Liver (tissue), 3 donors: ENCODE measurements around the gene CX3CR1.

Experiments
- FOXA2 ChIP-seq: IDR thresholded peaks from 2 replicates; pipeline ENCODE4 v1.6.1; 2016; ENCODE audit warnings: antibody characterized with exemption
- GABPA ChIP-seq, 2 donors: IDR thresholded peaks in 1 of 2; conservative IDR thresholded peaks in 1 of 2; 2 replicates each; pipeline ENCODE4 v1.6.1; 2016; ENCODE audit warnings: antibody characterized with exemption in 2 of 2, mild to moderate bottlenecking in 1 of 2, moderate library complexity in 1 of 2
- HNF4A ChIP-seq, 2 donors: conservative IDR thresholded peaks; 2 replicates each; pipeline ENCODE4 v1.6.1; 2016; ENCODE audit warnings: antibody characterized with exemption in 2 of 2, mild to moderate bottlenecking in 2 of 2
- JUND ChIP-seq, 2 donors: IDR thresholded peaks; 2 replicates each; pipeline ENCODE4 v1.6.1; 2016; ENCODE audit warnings: antibody characterized with exemption in 2 of 2
- MAX ChIP-seq: IDR thresholded peaks from 2 replicates; pipeline ENCODE4 v1.6.1; 2016; ENCODE audit warnings: antibody characterized with exemption
- RAD21 ChIP-seq, 2 donors: IDR thresholded peaks; 2 replicates each; pipeline ENCODE4 v1.6.1; 2016; ENCODE audit warnings: antibody characterized with exemption in 2 of 2, mild to moderate bottlenecking in 2 of 2
- RXRA ChIP-seq, 2 donors: IDR thresholded peaks; 2 replicates each; pipeline ENCODE4 v1.6.1; 2017 to 2018; ENCODE audit warnings: antibody characterized with exemption in 2 of 2, mild to moderate bottlenecking in 1 of 2
- SP1 ChIP-seq: IDR thresholded peaks from 2 replicates; pipeline ENCODE4 v1.6.1; 2018; ENCODE audit warnings: antibody characterized with exemption, mild to moderate bottlenecking
- TAF1 ChIP-seq: conservative IDR thresholded peaks from 2 replicates; pipeline ENCODE4 v1.6.1; 2016; ENCODE audit warnings: antibody characterized with exemption, mild to moderate bottlenecking
- YY1 ChIP-seq: IDR thresholded peaks from 2 replicates; pipeline ENCODE4 v1.6.1; 2016; ENCODE audit warnings: antibody characterized with exemption, mild to moderate bottlenecking
- TF ChIP-seq, protein P1 (sequence below): fragments of 150-350 bp; IDR thresholded peaks from 2 replicates; pipeline ENCODE4 v1.5.1; 2017; ENCODE audit warnings: improper control_type of control experiment, low read depth, low read length; ENCODE audit not compliant: missing input control
- TF ChIP-seq, protein P2 (sequence below): IDR thresholded peaks from 2 replicates; pipeline ENCODE4 v1.6.1; 2016; ENCODE audit warnings: antibody characterized with exemption, mild to moderate bottlenecking
- TF ChIP-seq, protein P3 (sequence below): IDR thresholded peaks from 2 replicates; pipeline ENCODE4 v1.6.1; 2016; ENCODE audit warnings: antibody characterized with exemption
- TF ChIP-seq, protein P4 (sequence below): IDR thresholded peaks from 2 replicates; pipeline ENCODE4 v1.6.1; 2016; ENCODE audit warnings: antibody characterized with exemption
- donor health status: healthy.
- donor health status: healthy.

- TF ChIP-seq, protein P1, sequence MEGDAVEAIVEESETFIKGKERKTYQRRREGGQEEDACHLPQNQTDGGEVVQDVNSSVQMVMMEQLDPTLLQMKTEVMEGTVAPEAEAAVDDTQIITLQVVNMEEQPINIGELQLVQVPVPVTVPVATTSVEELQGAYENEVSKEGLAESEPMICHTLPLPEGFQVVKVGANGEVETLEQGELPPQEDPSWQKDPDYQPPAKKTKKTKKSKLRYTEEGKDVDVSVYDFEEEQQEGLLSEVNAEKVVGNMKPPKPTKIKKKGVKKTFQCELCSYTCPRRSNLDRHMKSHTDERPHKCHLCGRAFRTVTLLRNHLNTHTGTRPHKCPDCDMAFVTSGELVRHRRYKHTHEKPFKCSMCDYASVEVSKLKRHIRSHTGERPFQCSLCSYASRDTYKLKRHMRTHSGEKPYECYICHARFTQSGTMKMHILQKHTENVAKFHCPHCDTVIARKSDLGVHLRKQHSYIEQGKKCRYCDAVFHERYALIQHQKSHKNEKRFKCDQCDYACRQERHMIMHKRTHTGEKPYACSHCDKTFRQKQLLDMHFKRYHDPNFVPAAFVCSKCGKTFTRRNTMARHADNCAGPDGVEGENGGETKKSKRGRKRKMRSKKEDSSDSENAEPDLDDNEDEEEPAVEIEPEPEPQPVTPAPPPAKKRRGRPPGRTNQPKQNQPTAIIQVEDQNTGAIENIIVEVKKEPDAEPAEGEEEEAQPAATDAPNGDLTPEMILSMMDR: no peak
- TF ChIP-seq, protein P2, sequence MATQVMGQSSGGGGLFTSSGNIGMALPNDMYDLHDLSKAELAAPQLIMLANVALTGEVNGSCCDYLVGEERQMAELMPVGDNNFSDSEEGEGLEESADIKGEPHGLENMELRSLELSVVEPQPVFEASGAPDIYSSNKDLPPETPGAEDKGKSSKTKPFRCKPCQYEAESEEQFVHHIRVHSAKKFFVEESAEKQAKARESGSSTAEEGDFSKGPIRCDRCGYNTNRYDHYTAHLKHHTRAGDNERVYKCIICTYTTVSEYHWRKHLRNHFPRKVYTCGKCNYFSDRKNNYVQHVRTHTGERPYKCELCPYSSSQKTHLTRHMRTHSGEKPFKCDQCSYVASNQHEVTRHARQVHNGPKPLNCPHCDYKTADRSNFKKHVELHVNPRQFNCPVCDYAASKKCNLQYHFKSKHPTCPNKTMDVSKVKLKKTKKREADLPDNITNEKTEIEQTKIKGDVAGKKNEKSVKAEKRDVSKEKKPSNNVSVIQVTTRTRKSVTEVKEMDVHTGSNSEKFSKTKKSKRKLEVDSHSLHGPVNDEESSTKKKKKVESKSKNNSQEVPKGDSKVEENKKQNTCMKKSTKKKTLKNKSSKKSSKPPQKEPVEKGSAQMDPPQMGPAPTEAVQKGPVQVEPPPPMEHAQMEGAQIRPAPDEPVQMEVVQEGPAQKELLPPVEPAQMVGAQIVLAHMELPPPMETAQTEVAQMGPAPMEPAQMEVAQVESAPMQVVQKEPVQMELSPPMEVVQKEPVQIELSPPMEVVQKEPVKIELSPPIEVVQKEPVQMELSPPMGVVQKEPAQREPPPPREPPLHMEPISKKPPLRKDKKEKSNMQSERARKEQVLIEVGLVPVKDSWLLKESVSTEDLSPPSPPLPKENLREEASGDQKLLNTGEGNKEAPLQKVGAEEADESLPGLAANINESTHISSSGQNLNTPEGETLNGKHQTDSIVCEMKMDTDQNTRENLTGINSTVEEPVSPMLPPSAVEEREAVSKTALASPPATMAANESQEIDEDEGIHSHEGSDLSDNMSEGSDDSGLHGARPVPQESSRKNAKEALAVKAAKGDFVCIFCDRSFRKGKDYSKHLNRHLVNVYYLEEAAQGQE: no peak
- TF ChIP-seq RAD21 (IDR thresholded peaks at IDR 0.05) (no peak), TAF1 (no peak), SP1 (peak; percentile 24), GABPA (IDR thresholded peaks at IDR 0.05 in 1 of 2, conservative IDR thresholded peaks at IDR 0.05 in 1 of 2) (no peak), MAX (no peak), YY1 (no peak), JUND (IDR thresholded peaks at IDR 0.05) (no peak), HNF4A (conservative IDR thresholded peaks at IDR 0.05) (no peak), FOXA2 (no peak), RXRA (IDR thresholded peaks at IDR 0.05) (peak; percentile 80 to 81)
- TF ChIP-seq, protein P3, sequence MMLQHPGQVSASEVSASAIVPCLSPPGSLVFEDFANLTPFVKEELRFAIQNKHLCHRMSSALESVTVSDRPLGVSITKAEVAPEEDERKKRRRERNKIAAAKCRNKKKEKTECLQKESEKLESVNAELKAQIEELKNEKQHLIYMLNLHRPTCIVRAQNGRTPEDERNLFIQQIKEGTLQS: no peak
- TF ChIP-seq, protein P4, sequence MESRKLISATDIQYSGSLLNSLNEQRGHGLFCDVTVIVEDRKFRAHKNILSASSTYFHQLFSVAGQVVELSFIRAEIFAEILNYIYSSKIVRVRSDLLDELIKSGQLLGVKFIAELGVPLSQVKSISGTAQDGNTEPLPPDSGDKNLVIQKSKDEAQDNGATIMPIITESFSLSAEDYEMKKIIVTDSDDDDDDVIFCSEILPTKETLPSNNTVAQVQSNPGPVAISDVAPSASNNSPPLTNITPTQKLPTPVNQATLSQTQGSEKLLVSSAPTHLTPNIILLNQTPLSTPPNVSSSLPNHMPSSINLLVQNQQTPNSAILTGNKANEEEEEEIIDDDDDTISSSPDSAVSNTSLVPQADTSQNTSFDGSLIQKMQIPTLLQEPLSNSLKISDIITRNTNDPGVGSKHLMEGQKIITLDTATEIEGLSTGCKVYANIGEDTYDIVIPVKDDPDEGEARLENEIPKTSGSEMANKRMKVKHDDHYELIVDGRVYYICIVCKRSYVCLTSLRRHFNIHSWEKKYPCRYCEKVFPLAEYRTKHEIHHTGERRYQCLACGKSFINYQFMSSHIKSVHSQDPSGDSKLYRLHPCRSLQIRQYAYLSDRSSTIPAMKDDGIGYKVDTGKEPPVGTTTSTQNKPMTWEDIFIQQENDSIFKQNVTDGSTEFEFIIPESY: no peak
Observed at GRCh38 chr3:39284457-39284881, 4.6 kb upstream of the CX3CR1 start.
